VCaP (cell line): ENCODE results near the gene ANKMY1.
A peak's percentile ranks its signal among the peaks of the same experiment; 100 is the strongest.

ENCODE experiments used
- H3K27ac ChIP-seq: fragments of 450-650 bp; 2 replicates; pipeline ENCODE4 v1.5.1; 2017
- TF ChIP-seq, protein P1 (sequence below): fragments of 450-650 bp; conservative IDR thresholded peaks from 2 replicates; pipeline ENCODE4 v1.5.1; 2017; ENCODE audit warnings: mild to moderate bottlenecking, moderate library complexity

The ANKMY1 gene

DNA sequence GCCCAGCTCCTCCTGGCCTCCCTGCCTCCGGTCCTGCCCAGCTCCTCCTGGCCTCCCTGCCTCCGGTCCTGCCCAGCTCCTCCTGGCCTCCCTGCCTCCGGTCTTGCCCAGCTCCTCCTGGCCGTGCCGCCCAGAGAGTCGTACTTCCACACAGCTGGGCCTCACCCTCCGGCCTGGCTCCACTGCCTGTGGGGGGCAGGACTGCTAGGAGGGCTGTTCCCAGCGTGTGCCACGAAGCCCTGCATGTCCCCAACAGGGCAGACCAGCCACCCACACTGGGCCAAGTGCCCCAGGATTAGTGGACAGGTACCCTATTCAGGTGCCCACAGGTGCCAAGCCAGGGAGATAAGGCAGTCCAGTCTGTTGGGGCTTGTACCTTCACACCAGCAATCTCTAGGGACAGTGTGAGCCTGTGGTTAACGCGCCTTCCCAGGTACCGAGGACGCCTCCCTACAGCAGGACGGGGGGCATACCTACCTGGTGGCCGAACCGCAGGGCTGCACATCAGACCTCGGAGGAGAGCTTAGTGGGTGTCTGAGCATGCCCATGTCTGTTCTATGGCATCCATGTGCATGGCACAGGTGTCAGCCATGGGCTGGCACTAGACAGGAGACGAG is 117.0 kb downstream of the ANKMY1 start:
- no peak overlapping the region for H3K27ac ChIP-seq
- TF ChIP-seq, protein P1, sequence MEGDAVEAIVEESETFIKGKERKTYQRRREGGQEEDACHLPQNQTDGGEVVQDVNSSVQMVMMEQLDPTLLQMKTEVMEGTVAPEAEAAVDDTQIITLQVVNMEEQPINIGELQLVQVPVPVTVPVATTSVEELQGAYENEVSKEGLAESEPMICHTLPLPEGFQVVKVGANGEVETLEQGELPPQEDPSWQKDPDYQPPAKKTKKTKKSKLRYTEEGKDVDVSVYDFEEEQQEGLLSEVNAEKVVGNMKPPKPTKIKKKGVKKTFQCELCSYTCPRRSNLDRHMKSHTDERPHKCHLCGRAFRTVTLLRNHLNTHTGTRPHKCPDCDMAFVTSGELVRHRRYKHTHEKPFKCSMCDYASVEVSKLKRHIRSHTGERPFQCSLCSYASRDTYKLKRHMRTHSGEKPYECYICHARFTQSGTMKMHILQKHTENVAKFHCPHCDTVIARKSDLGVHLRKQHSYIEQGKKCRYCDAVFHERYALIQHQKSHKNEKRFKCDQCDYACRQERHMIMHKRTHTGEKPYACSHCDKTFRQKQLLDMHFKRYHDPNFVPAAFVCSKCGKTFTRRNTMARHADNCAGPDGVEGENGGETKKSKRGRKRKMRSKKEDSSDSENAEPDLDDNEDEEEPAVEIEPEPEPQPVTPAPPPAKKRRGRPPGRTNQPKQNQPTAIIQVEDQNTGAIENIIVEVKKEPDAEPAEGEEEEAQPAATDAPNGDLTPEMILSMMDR: no peak

- H3K27ac ChIP-seq: no peak overlapping the region
- TF ChIP-seq, protein P1: no peak
Observed at GRCh38 chr2:240440251-240440650, 117.5 kb downstream of the ANKMY1 start.

GRCh38 chr2:240439698-240440151 is 118.1 kb downstream of the ANKMY1 start:
- TF ChIP-seq, protein P1: no peak
- no peak overlapping the region for H3K27ac ChIP-seq

- no peak overlapping the region for H3K27ac ChIP-seq
- TF ChIP-seq, protein P1: no peak
Observed at GRCh38 chr2:240438810-240439697, 118.7 kb downstream of the ANKMY1 start.

DNA sequence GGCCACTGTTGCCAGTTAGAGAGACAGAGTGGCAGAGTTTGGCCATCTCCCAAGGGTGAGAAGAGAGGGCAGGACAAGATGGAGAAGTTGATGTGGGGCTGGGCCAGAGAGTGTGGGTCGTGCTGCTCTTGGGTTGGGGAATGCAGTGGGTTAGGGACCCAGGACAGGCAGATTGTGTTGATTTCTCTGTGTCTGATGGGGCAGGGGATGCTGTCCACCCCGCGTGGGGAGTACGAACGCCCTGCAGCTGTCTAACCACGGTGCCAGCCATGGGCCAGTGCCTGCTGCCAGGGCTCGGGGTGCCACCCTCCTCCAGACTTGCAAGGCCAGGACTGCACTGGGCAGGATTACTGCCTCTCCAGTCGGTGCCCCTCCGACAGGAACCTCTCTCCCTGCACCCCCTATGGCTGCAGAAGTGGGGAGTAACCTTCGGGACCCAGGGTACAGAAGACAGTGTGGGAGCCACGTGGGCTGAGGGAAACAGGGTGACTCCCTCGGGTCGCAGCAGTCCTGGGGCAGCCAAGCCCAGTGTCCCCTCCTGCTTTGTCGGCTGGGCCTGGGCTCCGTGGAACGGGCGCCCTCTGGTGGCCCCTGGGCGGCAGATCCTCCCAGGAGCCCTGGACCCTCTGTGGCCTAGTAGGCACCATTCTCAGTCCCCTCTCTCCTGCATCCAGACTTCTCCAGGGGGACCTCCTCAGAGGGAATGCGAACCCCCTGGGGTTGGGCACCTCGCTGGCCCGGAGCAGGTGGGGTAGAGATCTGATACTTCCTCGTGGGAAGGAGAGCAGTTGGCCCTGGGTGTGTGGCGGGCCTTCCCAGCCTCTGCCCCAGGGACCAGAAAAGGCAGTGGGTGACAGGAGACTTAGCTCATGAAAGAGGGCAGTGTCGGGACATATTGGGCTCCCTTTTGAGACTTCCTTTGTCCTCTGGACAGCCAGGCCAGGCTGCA is 119.7 kb downstream of the ANKMY1 start:
- TF ChIP-seq, protein P1: peak; percentile 97
- no peak overlapping the region for H3K27ac ChIP-seq

DNA sequence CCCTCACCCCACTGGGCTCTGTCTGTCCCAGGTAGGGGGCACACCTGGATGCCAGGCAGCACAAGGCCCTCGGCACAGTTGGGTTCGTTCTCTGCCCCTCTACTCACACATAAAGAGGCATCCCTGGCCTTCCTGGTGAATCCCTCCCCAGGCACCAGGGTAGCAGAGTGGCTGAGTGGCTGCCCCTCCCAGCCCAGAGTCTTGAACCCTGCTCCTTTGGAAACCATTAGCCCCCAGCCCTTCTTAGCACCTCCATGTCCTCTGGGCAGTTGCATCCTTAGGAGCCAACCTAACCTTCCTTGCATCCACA is 120.3 kb downstream of the ANKMY1 start:
- H3K27ac ChIP-seq: no peak overlapping the region
- TF ChIP-seq, protein P1: no peak
